ENCODE data around the gene MMRN2.

DNA sequence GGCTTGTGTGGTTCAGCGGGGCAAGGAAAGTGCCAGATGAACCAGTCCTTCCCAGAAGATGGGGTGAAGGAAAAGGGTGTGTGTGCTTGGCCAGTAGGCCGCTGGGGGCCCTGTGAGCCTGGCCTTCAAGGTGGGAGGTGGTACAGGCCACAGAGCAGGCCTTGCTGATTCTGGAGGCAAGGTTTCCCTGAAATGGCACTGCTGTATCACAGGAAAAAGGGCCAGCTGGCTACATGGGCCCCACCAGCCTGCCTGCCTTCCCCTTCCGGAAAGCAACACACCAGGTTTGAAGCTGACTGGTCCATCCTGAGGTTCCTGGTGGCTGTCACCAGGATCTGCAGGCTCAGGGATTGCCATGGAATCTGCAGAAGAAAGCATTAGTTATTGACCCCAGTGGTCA lies 12.5 kb downstream of the MMRN2 start:
- no peak for TF ChIP-seq EZH2 (IDR thresholded peaks at IDR 0.05; ENCODE audit: low read depth)
- TF ChIP-seq, protein P1, sequence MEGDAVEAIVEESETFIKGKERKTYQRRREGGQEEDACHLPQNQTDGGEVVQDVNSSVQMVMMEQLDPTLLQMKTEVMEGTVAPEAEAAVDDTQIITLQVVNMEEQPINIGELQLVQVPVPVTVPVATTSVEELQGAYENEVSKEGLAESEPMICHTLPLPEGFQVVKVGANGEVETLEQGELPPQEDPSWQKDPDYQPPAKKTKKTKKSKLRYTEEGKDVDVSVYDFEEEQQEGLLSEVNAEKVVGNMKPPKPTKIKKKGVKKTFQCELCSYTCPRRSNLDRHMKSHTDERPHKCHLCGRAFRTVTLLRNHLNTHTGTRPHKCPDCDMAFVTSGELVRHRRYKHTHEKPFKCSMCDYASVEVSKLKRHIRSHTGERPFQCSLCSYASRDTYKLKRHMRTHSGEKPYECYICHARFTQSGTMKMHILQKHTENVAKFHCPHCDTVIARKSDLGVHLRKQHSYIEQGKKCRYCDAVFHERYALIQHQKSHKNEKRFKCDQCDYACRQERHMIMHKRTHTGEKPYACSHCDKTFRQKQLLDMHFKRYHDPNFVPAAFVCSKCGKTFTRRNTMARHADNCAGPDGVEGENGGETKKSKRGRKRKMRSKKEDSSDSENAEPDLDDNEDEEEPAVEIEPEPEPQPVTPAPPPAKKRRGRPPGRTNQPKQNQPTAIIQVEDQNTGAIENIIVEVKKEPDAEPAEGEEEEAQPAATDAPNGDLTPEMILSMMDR (conservative IDR thresholded peaks at IDR 0.05), result no peak

Data from PC-9 (cell line).